CD4-positive, alpha-beta T cell (primary cell): Measurements from ENCODE around the gene IGF1R. TPM values are rescaled to one million over a fixed set of nuclear protein-coding genes. Genes with fewer than 3 reads are reported as not detected.

Experiments used
- ATAC-seq: fragments of 200-7000 bp; cut with Tn5 transposase; one replicate; pipeline ENCODE4 v1.10.0; 2022; ENCODE audit warnings: mild to moderate bottlenecking; ENCODE audit not compliant: poor library complexity
- CTCF ChIA-PET: fragments of 350-600 bp; sonication (Branson Sonifier 250); formaldehyde crosslinking; loops from one replicate; lab custom pipeline; 2021; ENCODE audit warnings: antibody characterized with exemption, inconsistent platforms; lab: Charles Lee
- POLR2A ChIA-PET: fragments of 350-600 bp; sonication (Branson Sonifier 250); formaldehyde crosslinking; loops from one replicate; lab custom pipeline; 2021; ENCODE audit warnings: antibody characterized with exemption, inconsistent platforms; lab: Charles Lee
- DNase-seq, 14 experiments: peaks; one replicate each; pipeline ENCODE4 v3.0.0-alpha.2; 2013 to 2020; ENCODE audit warnings: mixed read lengths in 2 of 14
- H3K27ac ChIP-seq, 2 donors: one replicate each; pipeline versions ENCODE4 v1.5.1 to v1.7.0; 2013; ENCODE audit warnings: low read length in 2 of 2, low read depth in 1 of 2, mild to moderate bottlenecking in 1 of 2
- H3K27me3 ChIP-seq, 2 experiments: 1 replicate in 1 of 2; 2 replicates in 1 of 2; pipeline versions ENCODE4 v1.6.1 to v1.7.0; 2013; ENCODE audit warnings: low read length in 2 of 2, control low read depth in 1 of 2, mild to moderate bottlenecking in 1 of 2, moderate library complexity in 1 of 2; ENCODE audit not compliant: insufficient read depth in 2 of 2, control insufficient read depth in 1 of 2
- H3K36me3 ChIP-seq: one replicate; pipeline ENCODE4 v1.6.1; 2013; ENCODE audit warnings: low read length, control low read depth; ENCODE audit not compliant: insufficient read depth
- H3K4me1 ChIP-seq: one replicate; pipeline ENCODE4 v1.6.1; 2013; ENCODE audit warnings: low read length, control low read depth; ENCODE audit not compliant: insufficient read depth
- H3K4me3 ChIP-seq: one replicate; pipeline ENCODE4 v1.5.1; 2013; ENCODE audit warnings: mild to moderate bottlenecking, low read length, moderate library complexity
- H3K9me3 ChIP-seq, 2 experiments: 1 replicate in 1 of 2; 2 replicates in 1 of 2; pipeline versions ENCODE4 v1.6.1 to v1.7.0; 2013; ENCODE audit warnings: low read length in 2 of 2, mild to moderate bottlenecking in 2 of 2, control low read depth in 1 of 2, moderate library complexity in 1 of 2; ENCODE audit not compliant: control insufficient read depth in 1 of 2, insufficient read depth in 1 of 2
- H3K27ac Mint-ChIP-seq: one replicate; pipeline ENCODE4 v1.8.0; 2020; ENCODE audit warnings: mixed read lengths
- H3K27me3 Mint-ChIP-seq: one replicate; pipeline ENCODE4 v1.8.0; 2021; ENCODE audit warnings: mixed read lengths
- H3K36me3 Mint-ChIP-seq: one replicate; pipeline ENCODE4 v1.8.0; 2021; ENCODE audit warnings: low read depth, mixed read lengths
- H3K4me1 Mint-ChIP-seq: one replicate; pipeline ENCODE4 v1.8.0; 2021; ENCODE audit warnings: low read depth, mixed read lengths
- H3K4me3 Mint-ChIP-seq: one replicate; pipeline ENCODE4 v1.8.0; 2020; ENCODE audit warnings: mild to moderate bottlenecking, mixed read lengths
- H3K9me3 Mint-ChIP-seq: one replicate; pipeline ENCODE4 v1.8.0; 2020; ENCODE audit warnings: mixed read lengths
- CTCF ChIP-seq: fragments of 200-600 bp; IDR thresholded peaks from one replicate; pipeline ENCODE4 v1.8.0; 2022; ENCODE audit warnings: antibody characterized with exemption, mild to moderate bottlenecking
- intact Hi-C, 2 experiments: fragments of 100-400 bp; cut with DNase I in 1 of 2; cut with micrococcal nuclease in 1 of 2; formaldehyde crosslinking; loops; one replicate each; pipeline versions ENCODE4 v1.15.1 to v1.9.0; 2023 to 2025; cut with DNase I, micrococcal nuclease
- total RNA-seq, 174 experiments: library from RNA in 2 of 174; stranded (reverse) in 2 of 174; gene quantifications; one replicate each; pipeline ENCODE4 v1.2.3 and lab custom pipeline; 2021 to 2026

IGF1R gene
- total RNA-seq, 2 experiments from 2014 or later: 39.2 to 40.3 TPM

- H3K27me3 ChIP-seq: peaks cover 16 to 17% of the 10 kb centered on the region in 2 experiments
Observed at GRCh38 chr15:98647026-98647773, 1.1 kb upstream of the IGF1R start.

GRCh38 chr15:98648654-98649471 is 524 bp downstream of the IGF1R start:
- ChIA-PET POLR2A (interaction anchor here (0.8 to 4.3 kb wide), 13 partner anchors 9 to 1085 kb away, joined by 3 to 49 read pairs (median 4); partner anchors contain the start of gene LYSMD4), CTCF (interaction anchor here (1.4 kb wide), 1 partner anchor 202 kb away, joined by 3 read pairs; no protein-coding TSS in a partner anchor)

More at GRCh38 chr15:98647026-98647773, 1.1 kb upstream of the IGF1R start:
- peaks cover 23% of the 10 kb centered on the region for H3K27me3 Mint-ChIP-seq
- H3K4me1 Mint-ChIP-seq: peaks cover 25% of the 10 kb centered on the region
- Histone ChIP-seq H3K36me3 (no peaks in the 10 kb centered on the region), H3K4me3 (peak overlapping the region; percentile 81), H3K27ac (peak overlapping the region in 1 of 2 donors; percentile 75), H3K9me3 (peaks cover 0 to 13% of the 10 kb centered on the region in 2 experiments), H3K4me1 (peaks cover 31% of the 10 kb centered on the region)
- DNase-seq: peak; percentile 31 to 83 (median 58)
- H3K9me3 Mint-ChIP-seq: no peaks in the 10 kb centered on the region
- H3K27ac Mint-ChIP-seq: peak overlapping the region; percentile 91
- peaks cover 23% of the 10 kb centered on the region for H3K36me3 Mint-ChIP-seq
- ChIA-PET CTCF (interaction anchor here (1.0 to 1.5 kb wide), 5 partner anchors 10 to 206 kb away, joined by 3 to 6 read pairs (median 5); no protein-coding TSS in a partner anchor), POLR2A (interaction anchor here (0.9 to 4.3 kb wide), 16 partner anchors 9 to 1278 kb away, joined by 3 to 49 read pairs (median 5); no protein-coding TSS in a partner anchor)
- intact Hi-C loops: loop anchor here in 1 of 2 experiments (5.0 to 10.0 kb wide), 3 partner anchors 692 to 1695 kb away; partner anchors contain the start of genes ADAMTS17 and MEF2A
- TF ChIP-seq CTCF: peak; percentile 35
- ATAC-seq: peak; percentile 23
- peak overlapping the region; percentile 89 for H3K4me3 Mint-ChIP-seq

More at GRCh38 chr15:98648654-98649471, 524 bp downstream of the IGF1R start:
- peaks cover 33% of the 10 kb centered on the region for H3K4me1 ChIP-seq
- H3K36me3 ChIP-seq: no peaks in the 10 kb centered on the region
- peak overlapping the region; percentile 75 for H3K4me3 ChIP-seq
- intact Hi-C loops: loop anchor here (1.0 to 10.0 kb wide), 5 partner anchors 68 to 1693 kb away; partner anchors contain the start of genes ADAMTS17 (in 1 of the 2) and MEF2A (in 1 of the 2)
- Mint-ChIP-seq H3K36me3 (peaks cover 23% of the 10 kb centered on the region), H3K4me1 (peaks cover 42% of the 10 kb centered on the region), H3K27ac (peak overlapping the region; percentile 88), H3K27me3 (peaks cover 27% of the 10 kb centered on the region), H3K4me3 (peak overlapping the region; percentile 95), H3K9me3 (no peaks in the 10 kb centered on the region)
- ATAC-seq (peak; percentile 7), DNase-seq (peak in 13 of 14 experiments; percentile 9 to 69 (median 32))
- peaks cover 16 to 17% of the 10 kb centered on the region in 2 experiments for H3K27me3 ChIP-seq
- H3K27ac ChIP-seq: peak overlapping the region in 1 of 2 donors; percentile 78
- TF ChIP-seq CTCF: no peak
- peaks cover 0 to 13% of the 10 kb centered on the region in 2 experiments for H3K9me3 ChIP-seq
